Endothelial cell of umbilical vein (primary cell): Measurements from ENCODE around the gene CWC25. TPM values are rescaled to one million over a fixed set of nuclear protein-coding genes. Genes with fewer than 3 reads are reported as not detected.

Experiments used
- BruUV-seq: library from RNA; stranded (reverse); fragments of 400-500 nt; replicated peaks from 2 replicates; lab custom pipeline; 2021; lab: Mats Ljungman, UMichigan
- CTCF ChIA-PET: fragments of 300-600, 350-600 bp; sonication (Branson Sonifier 250); formaldehyde crosslinking; loops from one replicate; lab custom pipeline; 2021; ENCODE audit warnings: antibody characterized with exemption, inconsistent platforms; lab: Charles Lee
- POLR2A ChIA-PET: fragments of 300-600, 350-600 bp; sonication (Branson Sonifier 250); formaldehyde crosslinking; loops from one replicate; lab custom pipeline; 2021; ENCODE audit warnings: antibody characterized with exemption, inconsistent platforms; lab: Charles Lee
- DNase-seq: peaks from one replicate; pipeline ENCODE4 v3.0.0-alpha.2; 2011; ENCODE audit warnings: low read depth, low spot score
- FAIRE-seq: peaks from 2 replicates; lab custom pipeline; 2011; peaks lifted over from hg19 to GRCh38; lab: Jason Lieb, UNC
- H2AFZ ChIP-seq: 2 replicates; pipeline ENCODE4 v1.6.0; 2012; ENCODE audit warnings: low read depth, low read length, control low read depth, inconsistent platforms
- H3K27ac ChIP-seq: 2 replicates; pipeline ENCODE4 v1.5.1; 2011; ENCODE audit warnings: low read depth, mild to moderate bottlenecking, control low read depth, low read length, moderate library complexity; ENCODE audit not compliant: insufficient read depth
- H3K27me3 ChIP-seq, 2 experiments: 2 replicates each; pipeline versions ENCODE4 v1.6.0 to v1.6.1; 2011; ENCODE audit warnings: low read length in 2 of 2, mixed read lengths in 1 of 2; ENCODE audit not compliant: control insufficient read depth in 2 of 2, insufficient read depth in 2 of 2
- H3K36me3 ChIP-seq, 2 experiments: 2 replicates in 1 of 2; 3 replicates in 1 of 2; pipeline ENCODE4 v1.5.1; 2011; ENCODE audit warnings: low read length in 2 of 2, mild to moderate bottlenecking in 1 of 2, moderate library complexity in 1 of 2; ENCODE audit not compliant: control insufficient read depth in 2 of 2, insufficient read depth in 2 of 2; ENCODE audit errors: extremely low read depth in 1 of 2
- H3K4me1 ChIP-seq: 3 replicates; pipeline ENCODE4 v1.5.1; 2011; ENCODE audit warnings: mild to moderate bottlenecking, low read length; ENCODE audit not compliant: control insufficient read depth, insufficient read depth; ENCODE audit errors: extremely low read depth
- H3K4me2 ChIP-seq: 2 replicates; pipeline ENCODE4 v1.6.1; 2011; ENCODE audit warnings: low read length, control low read depth, mixed read lengths; ENCODE audit not compliant: insufficient read depth
- H3K4me3 ChIP-seq, 3 experiments: fragments of 200-600 bp in 1 of 3; sonication (generic), shearing (Covaris generic) in 1 of 3; replicated peaks in 1 of 3; 2 replicates each; pipeline ENCODE4 v1.5.1; 2011 to 2016; ENCODE audit warnings: control low read depth in 3 of 3, low read length in 3 of 3, mild to moderate bottlenecking in 2 of 3, inconsistent platforms in 1 of 3, low read depth in 1 of 3, moderate library complexity in 1 of 3; ENCODE audit not compliant: insufficient read depth in 1 of 3
- H3K79me2 ChIP-seq: 2 replicates; pipeline ENCODE4 v1.6.0; 2012; ENCODE audit warnings: low read length, inconsistent platforms; ENCODE audit not compliant: control insufficient read depth, insufficient read depth
- H3K9ac ChIP-seq: replicated peaks from 2 replicates; pipeline ENCODE3; 2011; ENCODE audit warnings: low read length, control low read depth; ENCODE audit not compliant: insufficient read depth; ENCODE audit errors: extremely low read depth
- H3K9me1 ChIP-seq: replicated peaks from 3 replicates; pipeline ENCODE4 v1.6.0; 2011; ENCODE audit warnings: mild to moderate bottlenecking, low read length; ENCODE audit not compliant: control insufficient read depth, insufficient read depth; ENCODE audit errors: extremely low read depth
- H3K9me3 ChIP-seq: replicated peaks from 2 replicates; pipeline ENCODE4 v1.5.1; 2012; ENCODE audit warnings: low read length, inconsistent platforms; ENCODE audit not compliant: control insufficient read depth, insufficient read depth
- H4K20me1 ChIP-seq: replicated peaks from 2 replicates; pipeline ENCODE3; 2011; ENCODE audit warnings: mild to moderate bottlenecking, low read length; ENCODE audit not compliant: control insufficient read depth, insufficient read depth; ENCODE audit errors: extremely low read depth
- CTCF ChIP-seq, 2 donors: IDR thresholded peaks; 1 replicate in 1 of 2; 2 replicates in 1 of 2; pipeline ENCODE4 v1.5.1; 2011; ENCODE audit warnings: low read length in 2 of 2, mild to moderate bottlenecking in 2 of 2, moderate library complexity in 2 of 2, control low read depth in 1 of 2, inconsistent platforms in 1 of 2, low read depth in 1 of 2; ENCODE audit not compliant: insufficient read depth in 1 of 2; ENCODE audit errors: extremely low read depth in 1 of 2
- EZH2 ChIP-seq: IDR thresholded peaks from 2 replicates; pipeline ENCODE4 v1.6.1; 2012; ENCODE audit warnings: borderline replicate concordance, low read depth, mild to moderate bottlenecking, moderate library complexity, low read length, inconsistent platforms; ENCODE audit not compliant: severe bottlenecking
- FOS ChIP-seq: IDR thresholded peaks from 2 replicates; pipeline ENCODE4 v1.6.1; 2011; ENCODE audit warnings: mild to moderate bottlenecking, low read length, moderate library complexity, borderline replicate concordance; ENCODE audit not compliant: insufficient read depth
- GATA2 ChIP-seq: IDR thresholded peaks from 2 replicates; pipeline ENCODE4 v1.7.0; 2011; ENCODE audit warnings: low read depth, mild to moderate bottlenecking, moderate library complexity, mixed read lengths, low read length; ENCODE audit not compliant: insufficient read length, insufficient read depth
- JUN ChIP-seq: IDR thresholded peaks from 2 replicates; pipeline ENCODE4 v1.6.1; 2011; ENCODE audit warnings: borderline replicate concordance, low read depth; ENCODE audit not compliant: insufficient read length, insufficient read depth
- MAX ChIP-seq: IDR thresholded peaks from 2 replicates; pipeline ENCODE4 v1.6.1; 2011; ENCODE audit not compliant: insufficient read depth, insufficient read length
- MYC ChIP-seq: IDR thresholded peaks from one replicate; pipeline ENCODE4 v1.6.1; 2011; ENCODE audit warnings: mild to moderate bottlenecking, low read depth, low read length
- POLR2A ChIP-seq: IDR thresholded peaks from 2 replicates; pipeline ENCODE4 v1.6.1; 2012; ENCODE audit warnings: low read depth, mild to moderate bottlenecking, control low read depth, low read length
- POLR2AphosphoS5 ChIP-seq: IDR thresholded peaks from 2 replicates; pipeline ENCODE4 v1.6.1; 2012; ENCODE audit warnings: low read depth, mild to moderate bottlenecking, control low read depth, low read length, moderate library complexity; ENCODE audit not compliant: insufficient read depth
- dilution Hi-C: fragments of 300-500 bp; cut with MboI; formaldehyde crosslinking; loops from one replicate; pipeline ENCODE4 v1.15.0; 2019; ENCODE audit warnings: low sequenced_read_pairs; ENCODE audit not compliant: extremely low pct_ligation_motif_present
- intact Hi-C: fragments of 100-400 bp; cut with micrococcal nuclease; formaldehyde crosslinking; loops from one replicate; pipeline ENCODE4 v1.10.0; 2022
- polyA plus RNA-seq, 4 experiments: library from polyadenylated mRNA; depleted of rRNA in 3 of 4; stranded (reverse) in 3 of 4; unstranded in 1 of 4; fragments of >200 nt; gene quantifications; 2 replicates each; pipeline versions ENCODE4 v1.2.1 to v1.2.3, GENCODE V29; 2011 to 2012; ENCODE audit warnings: missing spikeins in 1 of 4
- total RNA-seq: library from RNA; stranded (reverse); gene quantifications from 2 replicates; pipeline ENCODE4 v1.2.3, GENCODE V29; 2021

Gene CWC25
- total and polyA plus RNA-seq, 2 donors (not counting 3 experiments of a cell fraction or from before 2014, with no cell fraction given): 13.8 to 20.0 TPM

DNA sequence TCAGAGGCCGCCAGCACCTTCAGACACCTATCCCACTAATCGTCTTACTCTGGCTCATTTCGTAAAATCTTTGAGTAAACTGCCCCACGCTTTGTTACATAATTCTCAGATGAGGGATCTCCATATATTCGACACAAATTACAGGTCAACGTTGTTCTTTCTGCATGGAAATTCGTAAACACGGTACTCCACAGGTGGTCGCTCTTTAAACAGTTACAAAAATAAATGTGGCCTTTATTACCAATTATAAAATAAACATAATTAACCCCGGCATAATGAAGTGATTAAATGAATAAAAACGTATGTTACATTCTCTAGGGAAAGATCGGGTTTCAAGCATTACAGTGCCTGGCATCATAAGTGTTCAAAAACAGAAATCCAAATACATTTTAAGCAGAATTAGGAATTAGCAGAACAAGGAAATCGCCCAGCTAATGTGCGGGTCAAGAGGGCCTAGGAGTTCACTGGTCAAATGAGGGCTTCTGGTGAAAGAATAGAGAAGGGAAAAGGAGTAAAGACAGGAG is 24.8 kb downstream of the CWC25 start:
- peaks cover 38% of the 10 kb centered on the region for H3K79me2 ChIP-seq
- no peak for FAIRE-seq
- peaks cover 17% of the 10 kb centered on the region for H3K4me1 ChIP-seq
- H3K4me3 ChIP-seq: peak overlapping the region; percentile 28 to 94 (median 64)
- DNase-seq: no peak
- no TSS peak for BruUV-seq
- no peaks in the 10 kb centered on the region for H3K9me3 ChIP-seq
- H3K27me3 ChIP-seq: no peaks in the 10 kb centered on the region
- no peaks in the 10 kb centered on the region for H4K20me1 ChIP-seq
- POLR2A ChIA-PET: no interaction called here
- intact Hi-C loops: loop anchor here (5.0 kb wide), 1 partner anchor 52 kb away; the partner anchor contains the start of gene RPL23
- H3K9ac ChIP-seq: peak overlapping the region; percentile 98
- dilution Hi-C loops: no loop called here
- CTCF ChIA-PET: no interaction called here
- H3K27ac ChIP-seq: no peak overlapping the region
- peak overlapping the region; percentile 92 for H3K4me2 ChIP-seq
- TF ChIP-seq GATA2 (no peak), JUN (no peak), FOS (no peak), POLR2AphosphoS5 (no peak), CTCF (IDR thresholded peaks at IDR 0.05; ENCODE audit: extremely low read depth in 1 of 2, insufficient read depth in 1 of 2, low read depth in 1 of 2, low read length in 2 of 2) (no peak), POLR2A (no peak), MYC (no peak), EZH2 (no peak), MAX (no peak)
- peaks cover 11 to 12% of the 10 kb centered on the region in 2 experiments for H3K36me3 ChIP-seq
- no peaks in the 10 kb centered on the region for H3K9me1 ChIP-seq
- H2AFZ ChIP-seq: peak overlapping the region; percentile 48
